ENCODE results near the gene HLA-DQA1. TPM values are rescaled to one million over a fixed set of nuclear protein-coding genes. Genes with fewer than 3 reads are reported as not detected.

Gene HLA-DQA1
- total RNA-seq, 3 donors from 2014 or later (not counting 1 experiment from before 2014, with no cell fraction given) = 7.0 to 46.7 (median 39.9) TPM

GRCh38 chr6:32666420-32667300, 29.5 kb downstream of the HLA-DQA1 start, which contains the start of gene HLA-DQB1:
Gene HLA-DQB1, minus strand, starts transcription at chr6:32666657. Its CDS starts 50 bp downstream, at chr6:32666607.
- WGBS (ENCODE audit: insufficient coverage) = 2% methylated on average over 15 of the region's 16 CpGs

GRCh38 chr6:32668226-32668747, 31.1 kb downstream of the HLA-DQA1 start:
- no peak for TF ChIP-seq CTCF (IDR thresholded peaks at IDR 0.05)
- Histone ChIP-seq H3K27me3 (ENCODE audit: control insufficient read depth, insufficient read depth, low read length) (no peaks in the 10 kb centered on the region), H3K9me3 (ENCODE audit: control insufficient read depth, insufficient read depth, low read length) (no peaks in the 10 kb centered on the region), H3K4me1 (ENCODE audit: control insufficient read depth, insufficient read depth, low read length) (peaks cover 14% of the 10 kb centered on the region), H3K36me3 (ENCODE audit: control insufficient read depth, insufficient read depth, low read length) (no peaks in the 10 kb centered on the region), H3K4me3 (ENCODE audit: low read length) (no peak overlapping the region), H3K27ac (ENCODE audit: low read length) (peak overlapping the region; percentile 84)
- Mint-ChIP-seq H3K36me3 (peaks cover 7% of the 10 kb centered on the region), H3K4me1 (peaks cover 23 to 41% of the 10 kb centered on the region in 2 donors), H3K27ac (peak overlapping the region; percentile 75 to 92), H3K9me3 (peaks cover 0 to 4% of the 10 kb centered on the region in 2 donors), H3K27me3 (ENCODE audit: low read depth in 2 of 2) (peaks cover 17 to 40% of the 10 kb centered on the region in 2 donors), H3K4me3 (no peak overlapping the region)
- ATAC-seq = peak; percentile 66 to 75 (median 74)
- 24% methylated on average over 4 of the region's 5 CpGs for WGBS (ENCODE audit: insufficient coverage)
- intact Hi-C loops (cut with micrococcal nuclease) = no loop called here
- peak; percentile 44 to 73 for DNase-seq

More at GRCh38 chr6:32666420-32667300, 29.5 kb downstream of the HLA-DQA1 start, which contains the start of gene HLA-DQB1:
- peak within 1 kb of the TSS; percentile 85 for H3K4me3 Mint-ChIP-seq
- Histone ChIP-seq H3K27ac (ENCODE audit: low read length) (peak within 1 kb of the TSS; percentile 84), H3K36me3 (ENCODE audit: control insufficient read depth, insufficient read depth, low read length) (no peaks in the 10 kb centered on the region), H3K4me1 (ENCODE audit: control insufficient read depth, insufficient read depth, low read length) (peaks cover 14% of the 10 kb centered on the region), H3K9me3 (ENCODE audit: control insufficient read depth, insufficient read depth, low read length) (no peaks in the 10 kb centered on the region), H3K27me3 (ENCODE audit: control insufficient read depth, insufficient read depth, low read length) (no peaks in the 10 kb centered on the region), H3K4me3 (ENCODE audit: low read length) (peak within 1 kb of the TSS; percentile 43)
- ATAC-seq = peak; percentile 72 to 81 (median 73)
- peaks cover 17 to 51% of the 10 kb centered on the region in 2 donors for H3K27me3 Mint-ChIP-seq (ENCODE audit: low read depth in 2 of 2)
- intact Hi-C loops (cut with micrococcal nuclease) = loop anchor here (1.0 kb wide), 1 partner anchor 19 kb away; no protein-coding TSS in a partner anchor
- H3K9me3 Mint-ChIP-seq = no peaks in the 10 kb centered on the region
- TF ChIP-seq CTCF (IDR thresholded peaks at IDR 0.05) = no peak
- peak within 1 kb of the TSS; percentile 80 to 92 for H3K27ac Mint-ChIP-seq
- DNase-seq = peak; percentile 60 to 78
- peaks cover 23 to 41% of the 10 kb centered on the region in 2 donors for H3K4me1 Mint-ChIP-seq
- peaks cover under 1% of the 10 kb centered on the region for H3K36me3 Mint-ChIP-seq

GRCh38 chr6:32669240-32669639, 32.0 kb downstream of the HLA-DQA1 start:
- Mint-ChIP-seq H3K27ac (peak overlapping the region in 1 of 2 donors; percentile 92), H3K27me3 (ENCODE audit: low read depth in 2 of 2) (peaks cover 17 to 35% of the 10 kb centered on the region in 2 donors), H3K4me1 (peaks cover 23 to 37% of the 10 kb centered on the region in 2 donors), H3K9me3 (peaks cover 0 to 4% of the 10 kb centered on the region in 2 donors), H3K36me3 (peaks cover 7% of the 10 kb centered on the region), H3K4me3 (no peak overlapping the region)
- no peak overlapping the region for H3K27ac ChIP-seq (ENCODE audit: low read length)
- DNase-seq (no peak), ATAC-seq (no peak)
- peaks cover 14% of the 10 kb centered on the region for H3K4me1 ChIP-seq (ENCODE audit: control insufficient read depth, insufficient read depth, low read length)
- TF ChIP-seq CTCF (IDR thresholded peaks at IDR 0.05) = no peak
- intact Hi-C loops (cut with micrococcal nuclease) = no loop called here
- H3K36me3 ChIP-seq (ENCODE audit: control insufficient read depth, insufficient read depth, low read length) = no peaks in the 10 kb centered on the region
- H3K27me3 ChIP-seq (ENCODE audit: control insufficient read depth, insufficient read depth, low read length) = no peaks in the 10 kb centered on the region
- WGBS (ENCODE audit: insufficient coverage) = 82% methylated on average over 4 of the region's 4 CpGs
- H3K9me3 ChIP-seq (ENCODE audit: control insufficient read depth, insufficient read depth, low read length) = no peaks in the 10 kb centered on the region
- no peak overlapping the region for H3K4me3 ChIP-seq (ENCODE audit: low read length)
